Urothelium cell line (cell line): ENCODE results near the gene ITPR2.
"Not testable (repeated sequence)": the region's sequence is repeated elsewhere in the genome, so short reads cannot be mapped to it uniquely, and the experiment has no call there.

Experiments
- DNase-seq: peaks from one replicate; pipeline ENCODE4 v3.0.0; 2011; ENCODE audit warnings: low spot score, mixed read lengths
- FAIRE-seq: peaks from 2 replicates; lab custom pipeline; 2011; peaks lifted over from hg19 to GRCh38; lab: Jason Lieb, UNC

ITPR2 gene

GRCh38 chr12:26851031-26851809, 18.2 kb upstream of the ITPR2 start:
- no peak for FAIRE-seq
- DNase-seq, result no peak

- FAIRE-seq (peak; percentile 27), DNase-seq (no peak)
These were observed 15.3 kb upstream of the ITPR2 start for GRCh38 chr12:26848156-26848825.

- DNase-seq (no peak), FAIRE-seq (no peak)
These were observed 14.4 kb upstream of the ITPR2 start for GRCh38 chr12:26847431-26847830.

DNA sequence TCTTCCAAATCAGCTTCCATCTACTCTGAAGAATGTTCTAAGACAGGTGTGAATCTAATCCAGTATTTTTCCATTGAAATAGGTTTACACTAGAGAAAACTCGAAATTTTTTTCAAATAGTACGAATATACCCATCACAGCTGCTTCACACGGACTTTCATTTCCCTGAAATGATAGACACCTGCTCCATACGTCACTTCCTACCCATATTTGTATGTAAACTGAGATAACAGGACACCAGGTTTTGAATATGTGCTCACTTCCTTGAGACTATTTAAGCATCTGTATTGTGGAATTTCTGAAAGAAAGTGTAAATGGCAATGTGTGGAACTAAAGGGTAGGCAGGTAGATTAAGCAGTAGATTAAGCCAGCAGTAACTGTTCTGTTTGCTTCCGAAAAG, 13.4 kb upstream of the ITPR2 start:
- FAIRE-seq (no peak), DNase-seq (no peak)

DNA sequence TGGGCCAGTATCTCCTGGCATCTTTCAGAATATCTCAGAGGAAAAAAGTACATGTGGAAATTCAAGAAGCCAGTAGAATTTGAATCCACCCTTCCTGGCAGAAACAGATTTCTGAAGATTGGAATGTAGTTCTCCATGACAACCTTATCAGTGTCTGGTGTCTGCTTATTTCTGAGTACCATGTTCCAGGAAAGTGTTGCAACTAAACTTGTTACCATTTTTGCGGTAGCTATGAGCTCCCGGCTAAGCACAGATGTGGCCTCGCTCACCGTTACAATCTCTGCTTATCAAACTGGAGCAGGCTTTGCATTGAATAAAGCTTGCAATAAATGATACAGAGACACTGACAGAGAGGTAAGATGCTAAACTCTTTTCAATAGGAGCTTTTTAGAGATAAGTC, 13.0 kb upstream of the ITPR2 start:
- FAIRE-seq (no peak), DNase-seq (no peak)

- FAIRE-seq, result no peak
- DNase-seq, result peak; percentile 40
These were observed 12.2 kb upstream of the ITPR2 start for GRCh38 chr12:26845057-26845666.

DNA sequence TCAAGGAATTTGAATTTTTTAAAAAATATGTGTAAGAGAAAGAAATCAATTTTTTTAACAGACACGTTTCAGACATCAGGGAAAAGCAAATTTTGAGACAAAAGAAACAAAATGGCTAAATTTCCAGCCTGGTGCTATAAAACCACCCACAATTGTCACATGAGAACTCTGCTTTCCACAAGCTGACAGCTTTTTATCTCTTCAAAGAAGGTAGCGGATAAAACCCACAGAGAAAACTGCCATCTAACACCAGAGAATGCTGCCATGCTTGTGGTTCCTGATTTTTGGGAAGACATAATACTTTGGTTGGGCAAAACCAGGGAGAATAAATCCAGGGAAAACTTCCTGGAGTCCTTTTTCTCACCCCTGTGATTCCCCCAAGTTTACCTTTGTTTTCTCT, 10.3 kb upstream of the ITPR2 start:
- no peak for DNase-seq
- no peak for FAIRE-seq

GRCh38 chr12:26841085-26841484, 8.1 kb upstream of the ITPR2 start:
- DNase-seq (no peak), FAIRE-seq (no peak)

- FAIRE-seq (no peak), DNase-seq (no peak)
These were observed 6.5 kb upstream of the ITPR2 start for GRCh38 chr12:26839512-26839911.

GRCh38 chr12:26838888-26839416, 6.0 kb upstream of the ITPR2 start:
- no peak for DNase-seq
- no peak for FAIRE-seq

GRCh38 chr12:26836201-26836600, 3.2 kb upstream of the ITPR2 start:
- DNase-seq (no peak), FAIRE-seq (no peak)

DNA sequence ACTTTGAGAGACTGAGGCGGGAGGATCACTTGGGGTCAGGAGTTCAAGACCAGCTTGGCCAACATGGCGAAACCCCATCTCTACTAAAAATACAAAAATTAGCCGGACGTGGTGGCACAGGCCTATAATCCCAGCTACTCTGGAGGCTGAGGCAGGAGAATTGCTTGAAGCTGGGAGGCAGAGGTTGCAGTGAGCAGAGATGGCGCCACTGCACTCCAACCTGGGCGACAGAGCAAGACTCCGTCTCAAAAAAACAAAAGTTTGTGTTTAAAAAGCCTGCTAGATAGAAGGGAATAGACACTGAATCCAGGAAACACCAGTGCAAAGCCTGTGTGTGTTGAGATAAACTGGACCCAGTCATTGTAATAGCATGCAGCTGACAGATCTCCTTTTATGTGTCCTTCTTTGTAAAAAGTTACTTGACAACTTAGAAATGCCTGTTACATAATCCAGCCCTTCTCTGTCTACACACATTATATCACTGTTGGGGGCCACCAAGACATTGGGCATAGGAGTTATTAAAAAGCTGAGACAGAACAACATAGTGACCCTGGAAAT, 1.6 kb upstream of the ITPR2 start:
- FAIRE-seq, DNase-seq: not testable (repeated sequence)

GRCh38 chr12:26833743-26834490, 923 bp upstream of the ITPR2 start:
- DNase-seq (peak; percentile 51), FAIRE-seq (no peak)

- FAIRE-seq, result no peak
These were observed 808 bp downstream of the ITPR2 start for GRCh38 chr12:26831951-26832821.

DNA sequence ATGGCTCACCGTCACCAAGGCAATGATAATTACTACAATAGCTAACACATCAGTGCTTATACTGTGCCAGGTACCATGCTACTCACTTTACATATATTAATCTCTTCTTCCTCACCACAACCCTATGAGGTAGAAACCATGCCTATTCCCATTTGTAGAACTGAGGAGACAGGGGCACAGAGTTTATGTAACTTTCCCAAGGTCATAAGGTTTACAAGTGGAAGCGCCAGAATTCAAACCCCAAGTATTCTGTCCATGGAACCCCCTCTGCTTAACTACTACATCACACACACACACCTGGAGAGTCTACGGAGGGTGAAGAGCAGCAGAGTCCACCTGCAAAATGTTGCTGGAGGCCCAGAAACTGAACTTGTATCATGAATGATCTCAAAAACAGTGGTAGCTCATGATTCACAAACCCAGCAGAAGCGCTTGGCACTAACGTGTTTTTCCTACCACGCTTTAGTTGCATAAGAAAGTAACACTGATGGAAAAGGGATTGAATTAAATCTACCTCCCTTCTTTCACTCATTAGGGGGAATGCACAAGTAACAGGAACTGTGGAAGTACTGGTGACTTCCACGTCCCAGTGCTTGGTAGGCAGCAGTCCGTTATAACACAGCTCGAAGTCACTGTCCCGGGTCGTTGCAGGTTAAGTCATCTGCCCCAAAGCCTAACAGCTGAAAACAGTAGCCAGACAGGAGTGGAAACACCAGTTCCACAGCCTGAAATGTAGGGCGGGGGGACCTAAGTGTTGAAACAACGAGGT, 2.0 kb downstream of the ITPR2 start:
- no peak for DNase-seq
- no peak for FAIRE-seq

More at GRCh38 chr12:26831951-26832821, 808 bp downstream of the ITPR2 start:
- DNase-seq, result peak; percentile 60

- FAIRE-seq, result no peak
- no peak for DNase-seq
These were observed 2.6 kb downstream of the ITPR2 start for GRCh38 chr12:26830363-26830762.

- DNase-seq, result no peak
- no peak for FAIRE-seq
These were observed 4.5 kb downstream of the ITPR2 start for GRCh38 chr12:26828280-26829073.

DNA sequence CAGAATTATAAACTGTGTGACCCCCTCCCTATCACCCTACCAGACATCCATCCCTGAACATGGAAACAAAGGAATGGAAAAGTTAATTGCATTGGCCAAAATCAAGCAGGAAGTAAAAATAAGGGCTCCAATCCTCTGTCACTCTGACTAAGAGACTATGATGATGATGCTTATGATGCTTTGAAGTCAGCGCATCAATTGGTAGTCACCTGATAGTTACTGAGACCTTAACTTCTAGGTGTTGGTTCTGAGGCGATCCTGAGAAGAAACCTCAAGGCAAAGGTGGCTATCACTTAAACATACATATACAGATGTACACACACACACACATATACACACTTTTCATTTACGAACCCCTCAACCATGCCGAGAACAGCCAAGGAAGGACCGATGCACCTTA, 6.6 kb downstream of the ITPR2 start:
- FAIRE-seq, result no peak
- no peak for DNase-seq
